ENCODE data around the gene TMBIM6.

GRCh38 chr12:49791700-49792099 is 50.3 kb downstream of the TMBIM6 start:
- TF ChIP-seq, protein P1, sequence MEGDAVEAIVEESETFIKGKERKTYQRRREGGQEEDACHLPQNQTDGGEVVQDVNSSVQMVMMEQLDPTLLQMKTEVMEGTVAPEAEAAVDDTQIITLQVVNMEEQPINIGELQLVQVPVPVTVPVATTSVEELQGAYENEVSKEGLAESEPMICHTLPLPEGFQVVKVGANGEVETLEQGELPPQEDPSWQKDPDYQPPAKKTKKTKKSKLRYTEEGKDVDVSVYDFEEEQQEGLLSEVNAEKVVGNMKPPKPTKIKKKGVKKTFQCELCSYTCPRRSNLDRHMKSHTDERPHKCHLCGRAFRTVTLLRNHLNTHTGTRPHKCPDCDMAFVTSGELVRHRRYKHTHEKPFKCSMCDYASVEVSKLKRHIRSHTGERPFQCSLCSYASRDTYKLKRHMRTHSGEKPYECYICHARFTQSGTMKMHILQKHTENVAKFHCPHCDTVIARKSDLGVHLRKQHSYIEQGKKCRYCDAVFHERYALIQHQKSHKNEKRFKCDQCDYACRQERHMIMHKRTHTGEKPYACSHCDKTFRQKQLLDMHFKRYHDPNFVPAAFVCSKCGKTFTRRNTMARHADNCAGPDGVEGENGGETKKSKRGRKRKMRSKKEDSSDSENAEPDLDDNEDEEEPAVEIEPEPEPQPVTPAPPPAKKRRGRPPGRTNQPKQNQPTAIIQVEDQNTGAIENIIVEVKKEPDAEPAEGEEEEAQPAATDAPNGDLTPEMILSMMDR (conservative IDR thresholded peaks at IDR 0.05; ENCODE audit: low read depth, low read length) = no peak
- TF ChIP-seq EZH2 (IDR thresholded peaks at IDR 0.05; ENCODE audit: low read length, unreplicated experiment) (no peak), EZH2phosphoT487 (IDR thresholded peaks at IDR 0.05; ENCODE audit: borderline replicate concordance, low read length) (no peak)

All from PC-3 (cell line).